Measurements from ENCODE around the gene WWOX.

Gene WWOX

GRCh38 chr16:78292086-78292843, 192.8 kb downstream of the WWOX start:
- DNase-seq (ENCODE audit: low read depth in 1 of 2, low spot score in 1 of 2): no peak

DNA sequence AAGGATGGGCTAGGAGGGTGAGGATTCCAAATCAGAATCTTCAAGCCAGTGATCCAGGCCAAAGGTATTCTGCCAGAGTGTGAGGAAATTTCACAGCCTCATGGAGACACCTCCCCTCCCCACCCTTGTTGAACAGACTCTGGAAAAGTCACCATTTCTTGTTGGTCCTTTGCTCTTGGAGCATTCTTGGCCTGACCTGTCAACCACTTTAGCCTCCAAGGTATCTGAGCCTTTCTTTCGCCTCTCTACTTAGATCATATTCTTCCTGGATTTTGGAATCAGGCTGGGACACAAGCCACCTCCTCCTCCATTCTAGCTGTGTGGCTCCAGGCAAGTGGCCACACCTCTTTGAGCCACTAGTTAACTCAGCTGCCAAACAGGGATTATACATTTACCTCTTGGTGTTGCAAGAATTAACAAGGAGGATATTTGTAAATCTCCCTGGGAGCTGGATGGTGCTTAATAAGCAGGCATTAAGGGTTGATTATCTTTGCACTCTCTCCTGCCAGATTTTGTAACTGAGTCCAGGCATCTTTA, 193.5 kb downstream of the WWOX start:
- no peak for DNase-seq (ENCODE audit: low read depth in 1 of 2, low spot score in 1 of 2)

GRCh38 chr16:78294538-78295225, 195.2 kb downstream of the WWOX start:
- DNase-seq (ENCODE audit: low read depth in 1 of 2, low spot score in 1 of 2): no peak

- no peak for DNase-seq (ENCODE audit: low read depth in 1 of 2, low spot score in 1 of 2)
Measured at GRCh38 chr16:78297066-78297666, 197.7 kb downstream of the WWOX start.

GRCh38 chr16:78298986-78299385, 199.5 kb downstream of the WWOX start:
- no peak for DNase-seq (ENCODE audit: low read depth in 1 of 2, low spot score in 1 of 2)

DNA sequence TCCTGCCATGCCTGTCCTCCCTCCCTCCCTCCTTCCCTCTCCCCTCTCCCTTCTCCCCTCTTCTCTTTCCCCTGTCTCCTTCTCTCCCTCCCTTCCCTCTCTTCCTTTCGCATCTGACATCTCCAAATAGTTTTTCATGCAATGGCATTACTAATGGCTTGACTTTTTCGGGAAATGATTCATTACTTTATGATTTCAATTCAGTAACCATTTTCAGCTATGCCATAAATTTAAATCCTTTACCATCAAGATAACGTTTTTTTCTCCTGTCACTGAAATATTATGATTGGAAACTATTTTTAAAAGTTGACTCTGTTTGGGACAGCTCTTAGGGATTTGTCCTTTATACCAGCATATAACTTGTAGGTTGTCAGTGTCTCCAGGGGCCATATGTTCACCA, 201.0 kb downstream of the WWOX start:
- DNase-seq (ENCODE audit: low read depth in 1 of 2, low spot score in 1 of 2): no peak

- DNase-seq (ENCODE audit: low read depth in 1 of 2, low spot score in 1 of 2): no peak
Measured at GRCh38 chr16:78303946-78304345, 204.5 kb downstream of the WWOX start.

GRCh38 chr16:78306361-78306760, 206.9 kb downstream of the WWOX start:
- DNase-seq (ENCODE audit: low read depth in 1 of 2, low spot score in 1 of 2): no peak

DNA sequence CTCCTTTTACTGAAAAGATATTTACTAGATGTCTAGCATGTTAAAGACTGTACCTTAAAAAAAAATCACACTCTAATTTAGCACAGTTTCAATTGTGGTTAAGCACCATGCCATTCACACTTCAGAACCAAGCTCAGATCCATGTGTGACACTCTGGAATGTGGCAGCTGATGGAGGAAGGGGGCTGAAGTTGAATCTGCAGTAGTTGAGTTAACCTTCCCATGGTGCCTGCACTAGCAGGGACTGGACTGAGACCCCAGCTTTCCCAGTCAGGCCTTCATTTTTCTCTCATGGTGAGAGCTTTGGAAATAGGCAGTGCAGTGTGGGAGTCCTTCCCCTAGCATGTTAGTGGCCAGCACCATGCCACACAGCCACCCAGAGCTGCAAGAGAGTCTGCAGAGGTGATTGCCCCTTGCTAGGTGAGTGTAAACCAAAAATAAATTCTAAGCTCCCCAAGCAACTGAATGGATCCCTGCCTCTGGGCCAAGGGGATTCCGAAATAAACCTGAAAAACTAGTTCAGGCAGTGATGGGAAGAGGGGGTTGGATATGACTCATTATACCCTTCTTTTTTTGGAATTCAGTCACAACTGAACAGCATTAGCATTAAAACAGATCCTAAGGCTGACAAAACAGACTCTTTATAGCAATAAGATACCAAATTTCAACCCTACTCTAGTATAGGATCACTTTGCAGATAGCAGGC, 208.5 kb downstream of the WWOX start:
- DNase-seq (ENCODE audit: low read depth in 1 of 2, low spot score in 1 of 2): no peak

DNA sequence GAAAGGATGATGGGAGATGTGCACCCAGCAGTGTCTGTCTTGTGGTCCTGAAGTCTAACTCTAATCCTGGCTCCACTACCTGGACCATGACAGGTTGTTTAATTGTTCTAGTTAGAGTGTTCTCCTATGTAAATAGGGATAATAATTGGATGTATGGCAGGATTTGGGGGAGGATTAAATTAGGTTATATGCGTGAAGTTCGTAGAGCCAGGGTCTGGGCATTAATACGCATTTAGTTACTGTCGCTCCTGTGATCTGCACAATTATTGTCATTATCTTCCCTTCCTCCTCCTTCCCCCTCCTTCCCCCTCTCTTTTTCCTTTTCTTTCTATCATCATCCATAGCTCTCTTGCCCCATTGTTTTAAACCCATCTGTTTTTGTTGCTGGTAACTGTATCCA, 210.3 kb downstream of the WWOX start:
- no peak for DNase-seq (ENCODE audit: low read depth in 1 of 2, low spot score in 1 of 2)

- DNase-seq (ENCODE audit: low read depth in 1 of 2, low spot score in 1 of 2): no peak
Measured at GRCh38 chr16:78310196-78310595, 210.7 kb downstream of the WWOX start.

- no peak for DNase-seq (ENCODE audit: low read depth in 1 of 2, low spot score in 1 of 2)
Measured at GRCh38 chr16:78310990-78311561, 211.6 kb downstream of the WWOX start.

- no peak for DNase-seq (ENCODE audit: low read depth in 1 of 2, low spot score in 1 of 2)
Measured at GRCh38 chr16:78311831-78312230, 212.4 kb downstream of the WWOX start.

DNA sequence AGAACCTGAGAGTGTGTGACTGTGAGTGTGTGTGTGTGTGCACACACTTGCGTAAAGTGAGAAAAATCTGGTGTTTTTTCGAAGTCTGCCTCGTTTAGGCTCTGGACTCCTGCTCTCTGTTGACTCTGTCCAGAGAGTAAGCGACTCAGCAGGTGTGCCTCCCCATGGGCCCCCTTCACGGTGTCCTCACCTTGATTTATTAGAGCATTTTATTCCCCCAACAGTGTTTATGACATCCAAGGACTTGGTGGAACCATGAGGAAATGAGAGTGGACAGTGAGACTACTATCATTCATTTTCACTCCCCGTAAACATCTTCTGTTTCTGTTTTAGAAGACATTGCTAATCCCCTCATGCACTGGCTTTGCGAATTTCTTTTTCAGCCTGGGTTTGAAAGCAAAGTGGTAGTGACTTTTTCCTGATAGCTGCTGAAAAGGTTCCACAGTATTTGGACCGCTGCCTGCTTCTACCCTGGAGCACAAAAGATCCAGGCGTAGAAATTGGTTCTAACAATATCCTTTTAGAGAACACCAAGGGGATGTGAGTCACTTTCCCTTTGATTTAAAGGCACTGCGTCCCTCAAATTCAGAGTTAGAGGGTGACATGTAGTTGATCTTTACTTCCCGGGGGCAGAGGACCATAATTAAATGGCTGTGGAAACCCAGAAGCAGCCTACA, 218.2 kb downstream of the WWOX start:
- DNase-seq (ENCODE audit: low read depth in 1 of 2, low spot score in 1 of 2): no peak

GRCh38 chr16:78321620-78322360, 222.3 kb downstream of the WWOX start:
- DNase-seq (ENCODE audit: low read depth in 1 of 2, low spot score in 1 of 2): no peak

DNA sequence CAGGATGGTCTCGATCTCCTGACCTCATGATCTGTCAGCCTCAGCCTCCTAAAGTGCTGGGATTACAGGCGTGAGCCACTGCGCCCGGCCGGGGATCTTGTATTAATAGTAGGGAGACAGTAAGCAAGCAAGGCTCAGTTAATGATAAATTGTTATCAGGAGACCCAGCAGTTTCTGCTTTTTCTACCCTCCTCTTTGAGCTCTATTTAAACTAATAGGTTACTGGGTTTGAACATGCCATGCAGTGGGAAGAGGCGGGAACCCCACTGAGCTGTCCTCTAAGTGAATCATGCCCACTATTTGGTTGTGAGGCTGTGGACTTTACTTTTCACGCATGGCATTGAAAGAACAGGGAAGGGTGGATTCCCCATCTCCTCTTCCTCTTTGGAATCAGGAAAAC, 223.9 kb downstream of the WWOX start:
- no peak for DNase-seq (ENCODE audit: low read depth in 1 of 2, low spot score in 1 of 2)

- no peak for DNase-seq (ENCODE audit: low read depth in 1 of 2, low spot score in 1 of 2)
Measured at GRCh38 chr16:78324649-78325285, 225.3 kb downstream of the WWOX start.

- DNase-seq (ENCODE audit: low read depth in 1 of 2, low spot score in 1 of 2): no peak
Measured at GRCh38 chr16:78325468-78326352, 226.3 kb downstream of the WWOX start.

All from activated T-helper 1 cell treated with anti-CD3 and anti-CD28 coated beads, Interleukin-2, amount 50 U/mL, for 16 hours (primary cell).